Stimulated activated CD8-positive, alpha-beta memory T cell treated with anti-CD3 and anti-CD28 coated beads, Interleukin-2, amount 100 ng/mL, for 1 hour (primary cell): ENCODE results near the gene PDYN.

ENCODE experiments used
- DNase-seq, 2 donors: peaks; one replicate each; pipeline ENCODE4 v3.0.0-alpha.2; 2020; ENCODE audit warnings: low read depth in 2 of 2

Gene PDYN

DNA sequence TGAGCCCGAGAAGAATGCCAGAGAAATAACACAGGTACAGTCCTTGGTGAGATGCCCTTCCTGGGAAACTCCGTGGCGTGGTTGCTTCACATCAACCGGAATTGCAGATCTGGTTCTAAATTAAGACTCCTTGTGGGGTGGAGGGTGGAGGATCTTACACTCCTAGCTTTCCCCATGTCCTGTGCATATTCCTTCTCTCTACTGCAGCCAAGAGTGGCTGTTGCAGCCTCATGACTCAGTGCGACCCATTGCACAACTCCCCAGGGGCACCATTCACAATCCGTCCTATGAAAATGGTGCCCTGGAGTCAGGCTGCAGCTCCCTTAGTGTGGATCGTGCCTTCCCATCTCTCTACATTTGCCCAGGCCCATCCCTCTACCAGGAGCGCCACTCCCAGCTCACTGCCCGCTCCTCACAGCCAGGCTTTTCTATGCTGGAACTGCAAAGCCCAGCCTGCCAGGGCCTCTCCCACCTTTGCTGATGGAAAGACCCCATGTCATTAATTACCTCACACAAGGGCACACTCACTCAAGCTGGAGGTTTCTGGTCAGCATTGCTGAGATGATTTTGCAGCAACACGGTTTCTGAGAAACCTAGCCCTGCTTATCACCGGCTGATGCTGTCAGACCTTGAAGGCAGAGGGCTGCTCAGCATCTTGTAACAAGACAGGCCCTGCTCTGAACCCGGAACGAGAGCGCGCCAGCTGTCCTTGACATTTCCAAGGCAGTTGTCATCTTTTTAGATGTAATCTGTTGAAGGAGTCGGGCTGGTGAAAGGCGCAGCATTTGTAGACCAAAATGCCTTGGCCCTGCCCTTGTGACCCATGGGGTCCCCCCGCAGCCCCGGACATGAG, 58.9 kb downstream of the PDYN start:
- no peak for DNase-seq

DNA sequence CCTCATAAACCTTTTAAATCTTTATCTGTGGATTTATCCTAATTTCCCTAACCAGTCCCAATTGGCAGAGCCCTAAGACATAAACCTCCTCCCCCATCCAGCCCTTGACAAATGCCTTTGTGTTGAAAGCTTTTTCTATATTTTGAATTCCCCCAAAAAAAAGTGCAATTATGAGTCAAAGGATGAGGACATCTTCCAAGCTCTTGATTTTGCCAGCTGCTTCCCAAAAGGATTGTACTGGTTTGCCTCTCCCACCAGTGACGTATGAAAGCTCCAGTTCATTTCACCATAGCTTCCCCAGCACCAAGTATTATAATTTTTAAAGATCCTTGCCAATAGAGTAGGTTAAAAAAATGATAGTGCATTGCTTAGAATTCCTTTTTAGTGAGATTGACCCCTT, 59.7 kb downstream of the PDYN start:
- DNase-seq, result no peak

DNA sequence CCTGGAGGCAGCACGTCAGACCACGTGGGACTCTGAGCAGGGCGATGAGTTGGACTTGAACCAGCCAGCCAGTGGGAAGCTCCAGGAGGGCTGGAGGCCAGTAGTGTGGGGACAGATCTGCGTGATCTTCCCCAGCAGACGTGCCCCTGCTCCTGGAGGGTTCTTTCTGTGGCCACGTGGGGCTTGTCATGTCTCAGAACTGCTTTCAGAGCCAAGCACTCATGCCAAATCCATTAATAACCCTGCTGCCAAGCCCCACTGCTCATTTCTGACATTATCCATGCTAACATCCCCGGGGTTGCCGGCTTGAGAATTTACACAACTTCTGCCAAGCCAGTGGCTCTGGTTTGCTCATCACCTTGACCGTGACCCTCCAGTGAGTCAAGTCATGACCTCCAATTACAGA, 60.4 kb downstream of the PDYN start:
- DNase-seq, result no peak

DNA sequence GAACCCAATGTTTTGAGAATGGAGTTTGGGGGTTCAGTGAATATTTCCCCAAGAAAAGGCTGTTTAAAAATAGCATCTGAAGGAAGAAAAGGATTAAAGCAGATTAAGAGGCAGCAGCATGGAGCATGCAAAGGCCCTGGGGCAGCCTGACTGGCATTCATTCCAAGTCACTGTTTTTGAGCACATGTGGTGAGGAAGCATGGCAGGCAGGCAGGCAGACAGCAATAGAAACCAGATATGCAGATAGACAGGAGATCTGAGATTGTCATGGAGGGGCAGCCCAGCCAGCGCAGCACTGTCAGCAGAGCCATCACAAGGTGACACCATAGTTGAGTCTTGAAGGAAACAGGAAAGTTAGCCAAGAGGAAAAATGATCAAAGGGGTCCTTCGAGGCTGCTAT, 60.9 kb downstream of the PDYN start:
- DNase-seq, result no peak

DNA sequence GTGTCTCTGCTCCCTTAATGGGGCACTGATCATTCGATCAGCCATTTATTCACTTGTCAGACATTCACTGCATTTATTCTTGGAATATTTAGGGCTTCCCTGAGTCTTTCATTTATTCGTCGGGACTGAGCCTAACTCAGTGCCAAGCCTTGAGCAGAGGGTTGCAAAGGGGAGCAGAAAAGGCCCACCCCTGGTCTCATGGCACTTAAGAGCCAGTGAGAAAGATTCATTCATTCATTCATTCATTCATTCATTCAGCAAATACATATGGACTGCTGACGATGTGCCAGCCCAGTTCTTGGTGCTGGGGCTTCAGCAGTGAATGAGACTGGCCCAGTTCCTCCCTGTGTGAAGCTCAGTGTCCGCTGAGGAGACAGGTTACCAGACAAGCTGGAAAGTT, 62.0 kb downstream of the PDYN start:
- DNase-seq, result no peak

DNA sequence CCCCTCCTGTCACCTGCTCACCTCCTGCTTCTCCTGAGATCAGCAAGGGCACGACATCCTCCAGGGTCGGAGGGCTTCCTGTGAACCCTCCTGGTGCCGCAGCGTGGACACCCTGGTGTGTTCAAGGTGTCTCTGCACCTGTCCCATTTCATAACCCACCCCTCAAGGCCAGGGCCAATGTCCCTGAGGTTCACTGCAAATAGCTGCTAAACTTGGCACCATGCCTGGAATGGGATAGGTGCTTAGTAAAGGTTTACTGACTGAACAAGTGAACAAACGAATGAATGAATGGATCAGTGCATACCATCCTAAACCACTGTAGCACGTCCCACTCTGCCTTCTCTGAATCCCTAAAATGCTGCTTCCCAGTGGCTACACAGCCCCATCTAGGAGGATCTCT, 63.7 kb downstream of the PDYN start:
- DNase-seq, result no peak

DNA sequence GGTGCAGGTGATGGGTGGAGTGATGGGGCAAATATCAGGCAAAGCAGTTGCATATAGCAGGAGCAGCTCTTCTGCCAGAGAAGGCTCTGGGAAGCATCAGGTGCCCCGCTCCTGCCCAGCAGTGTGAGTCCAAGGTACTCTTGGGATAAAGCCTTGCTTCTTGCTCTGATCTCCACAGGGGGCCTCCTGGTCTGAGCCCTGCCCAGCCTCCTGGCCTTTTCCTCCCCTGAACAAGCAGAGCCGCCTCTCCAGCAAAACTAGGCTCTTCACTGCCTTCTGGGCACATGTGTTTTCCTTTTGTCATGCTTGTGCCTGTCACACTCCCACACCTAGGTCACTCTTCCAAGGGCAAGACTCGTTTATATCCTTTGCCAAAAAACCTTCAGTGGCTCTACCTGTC, 64.4 kb downstream of the PDYN start:
- DNase-seq, result no peak

DNA sequence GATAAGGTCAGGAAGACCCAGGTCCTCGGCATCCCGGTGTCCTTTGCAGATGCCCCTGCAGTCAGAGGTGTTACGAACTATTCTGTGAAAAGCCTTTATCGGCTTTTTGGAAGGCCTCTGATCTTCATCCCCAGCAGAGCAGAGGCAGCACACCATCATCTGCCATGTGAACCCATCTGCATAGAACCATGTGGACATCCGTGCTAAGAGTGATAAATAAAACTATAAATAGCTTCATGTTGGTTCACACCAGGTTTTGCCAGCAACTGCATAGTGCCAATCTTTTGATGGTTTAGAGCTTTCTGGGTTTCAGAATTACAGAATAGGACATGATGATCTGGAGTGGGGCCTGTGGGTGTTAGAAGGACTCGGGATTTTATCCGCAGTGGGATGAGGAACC, 65.1 kb downstream of the PDYN start:
- DNase-seq, result no peak
